NCI-H82 treated with DMSO at 0.1 percent for 48 hours (cell line): ENCODE results near the gene ARPC5L.
"Not testable (repeated sequence)": the region's sequence is repeated elsewhere in the genome, so short reads cannot be mapped to it uniquely, and the experiment has no call there.

Source experiments
- DNase-seq: peaks from one replicate; lab custom pipeline; 2025; ENCODE audit not compliant: unreplicated experiment; lab: John Stamatoyannopoulos, UW

Gene ARPC5L

GRCh38 chr9:124861342-124862229 is at the start of gene ARPC5L, which contains the start of gene RPL35:
Gene ARPC5L, plus strand, starts transcription at chr9:124862130. Its CDS starts 7,161 bp downstream, at chr9:124869291.
Gene RPL35, minus strand, starts transcription at chr9:124861957. Its CDS starts 45 bp downstream, at chr9:124861912.
- peak; percentile 89 for DNase-seq

DNA sequence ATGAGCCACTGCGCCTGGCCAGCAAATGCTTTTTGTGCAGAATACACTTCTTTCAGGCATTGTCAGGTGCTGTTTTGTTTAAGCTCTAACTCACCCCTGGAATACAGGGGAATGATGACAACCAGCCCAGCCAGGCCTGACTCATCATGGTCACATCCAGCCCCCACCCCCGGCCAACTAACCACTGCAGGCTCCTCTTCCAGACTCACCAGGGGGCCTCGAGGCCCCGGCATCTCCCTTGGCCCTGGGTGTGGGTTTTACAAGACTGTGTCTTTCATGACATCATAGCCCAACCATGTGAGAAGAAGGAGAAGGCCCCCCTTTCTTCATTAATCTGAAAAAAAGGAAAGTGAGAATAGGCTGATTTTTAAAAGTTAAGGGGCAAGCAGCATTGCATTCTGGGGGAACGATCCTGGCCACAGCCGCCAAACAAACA is 49.5 kb upstream of the ARPC5L start:
- DNase-seq, result no peak

- DNase-seq, result no peak
Measured at GRCh38 chr9:124813041-124813440, 48.9 kb upstream of the ARPC5L start.

- DNase-seq, result peak; percentile 16
Measured at GRCh38 chr9:124813501-124814163, 48.3 kb upstream of the ARPC5L start.

DNA sequence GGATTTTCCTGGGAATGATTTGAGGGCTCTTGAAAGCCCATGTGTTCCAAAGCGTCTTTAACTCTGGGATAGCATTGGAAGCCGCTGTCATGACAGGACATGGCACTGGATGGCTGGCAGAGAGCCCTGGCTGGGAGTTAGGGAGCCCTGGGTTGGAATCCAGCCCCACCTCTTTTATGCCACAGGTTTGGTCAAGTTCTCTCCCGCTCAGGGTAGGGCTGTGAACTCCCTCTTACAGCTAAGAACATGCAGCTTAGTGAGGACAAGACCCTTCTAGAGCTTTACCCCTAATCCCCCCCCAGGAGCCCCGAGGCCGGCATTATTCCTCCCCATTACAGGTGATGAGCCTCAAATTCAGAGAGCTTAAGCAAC is 47.8 kb upstream of the ARPC5L start:
- DNase-seq, result no peak

DNA sequence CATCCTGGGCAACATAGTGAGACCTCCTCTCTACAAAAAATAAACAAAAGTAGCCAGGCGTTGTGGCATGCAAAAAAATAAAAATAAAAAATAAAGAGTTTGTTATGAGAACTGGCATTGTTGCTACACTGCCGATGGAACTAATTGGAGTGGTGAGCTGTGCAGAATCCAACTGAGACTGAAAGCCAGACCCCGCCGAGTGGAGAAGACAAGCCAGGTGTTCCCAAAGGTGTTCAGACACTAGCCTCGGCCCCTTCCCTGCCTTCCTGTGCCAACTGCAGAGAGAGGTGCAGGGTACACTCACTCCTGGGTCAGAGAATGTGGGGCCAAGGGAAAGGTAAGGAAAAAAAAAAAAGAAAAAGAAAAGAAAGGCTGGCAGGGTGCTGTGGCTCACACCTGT is 46.3 kb upstream of the ARPC5L start:
- DNase-seq, result no peak

- no peak for DNase-seq
Measured at GRCh38 chr9:124818431-124819281, 43.3 kb upstream of the ARPC5L start.

- DNase-seq, result peak; percentile 8
Measured at GRCh38 chr9:124820698-124821623, 41.0 kb upstream of the ARPC5L start.

GRCh38 chr9:124828489-124829333 is 33.2 kb upstream of the ARPC5L start:
- no peak for DNase-seq

- DNase-seq, result no peak
Measured at GRCh38 chr9:124829334-124829669, 32.6 kb upstream of the ARPC5L start.

- no peak for DNase-seq
Measured at GRCh38 chr9:124830593-124830992, 31.3 kb upstream of the ARPC5L start.

DNA sequence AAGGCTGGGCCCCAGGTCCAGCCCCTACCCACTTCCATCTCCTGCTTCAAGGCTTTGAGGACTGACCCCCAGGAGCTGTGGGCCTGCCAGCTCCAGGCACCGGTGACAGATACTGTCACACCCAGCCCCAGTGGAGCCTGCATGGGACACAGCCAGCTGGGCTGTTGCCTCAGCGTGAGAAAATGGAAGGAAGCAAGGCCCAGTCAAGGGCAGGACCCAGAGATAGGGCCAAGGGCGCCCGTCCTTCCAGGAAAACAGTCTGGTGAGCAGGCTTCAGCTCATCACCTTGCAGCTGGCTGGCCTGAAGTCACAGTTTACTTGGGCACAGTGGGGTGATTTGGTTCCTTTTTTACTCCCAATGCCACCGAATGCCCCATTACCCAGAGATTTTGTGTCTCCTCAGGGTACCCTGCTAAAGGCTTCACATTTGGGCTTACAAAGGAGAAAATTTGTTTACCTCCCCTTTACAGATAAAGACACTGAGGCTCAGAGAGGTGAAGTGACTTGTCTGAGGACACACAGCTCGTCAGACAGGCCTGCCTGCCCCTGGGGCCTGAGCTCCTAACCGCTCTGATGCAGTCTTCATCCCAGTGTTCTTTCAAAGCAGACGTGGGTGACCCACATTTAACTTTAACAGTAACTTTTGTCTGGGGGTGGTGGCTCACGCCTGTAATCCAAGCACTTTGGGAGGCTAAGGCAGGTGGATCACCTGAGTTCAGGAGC is 30.1 kb upstream of the ARPC5L start:
- no peak for DNase-seq

DNA sequence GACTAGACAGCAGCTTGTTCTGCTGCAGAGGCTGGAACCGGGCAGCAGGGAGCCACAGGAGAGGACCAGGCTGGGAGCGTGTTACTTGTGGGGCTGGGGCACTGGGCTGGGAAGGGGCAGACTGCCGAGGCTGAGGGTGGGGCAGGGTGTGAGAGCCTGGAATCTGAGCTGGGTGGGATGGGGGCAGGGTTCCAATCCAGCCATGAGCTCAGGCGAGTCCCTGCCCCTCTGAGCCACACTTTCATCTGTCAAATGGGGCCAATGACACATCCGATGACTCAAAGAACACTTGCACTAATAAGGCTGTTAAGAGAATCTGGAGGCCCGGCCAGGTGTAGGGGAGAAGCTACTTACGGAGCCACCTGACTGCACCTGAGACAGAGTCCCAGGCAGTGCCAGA is 27.3 kb upstream of the ARPC5L start:
- DNase-seq, result no peak

DNA sequence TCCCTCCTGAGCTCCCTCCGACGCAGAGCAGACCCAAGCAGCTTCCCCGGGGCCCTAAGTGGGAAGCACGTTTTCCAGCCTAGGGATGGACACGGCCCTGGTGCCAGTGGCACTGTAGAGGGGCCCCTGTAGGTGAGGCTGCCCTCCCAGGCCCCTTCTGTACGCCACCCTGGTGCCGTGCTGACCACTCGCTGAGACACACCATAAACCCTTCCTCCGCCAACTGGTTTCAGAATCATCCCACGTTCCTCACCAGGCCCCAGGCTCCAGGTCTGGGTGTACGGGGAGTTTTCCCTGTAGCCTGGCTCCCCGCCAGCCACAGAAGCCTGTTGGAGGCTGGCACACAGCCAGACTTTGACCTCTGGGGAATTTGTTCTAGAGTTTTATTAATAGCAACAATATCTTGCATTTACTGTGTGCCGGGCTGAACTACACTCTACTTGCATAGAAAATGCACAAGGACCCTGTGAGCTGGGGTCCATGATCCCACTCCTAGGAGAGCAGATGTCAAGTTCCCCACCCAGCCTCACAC is 26.8 kb upstream of the ARPC5L start:
- DNase-seq, result no peak

DNA sequence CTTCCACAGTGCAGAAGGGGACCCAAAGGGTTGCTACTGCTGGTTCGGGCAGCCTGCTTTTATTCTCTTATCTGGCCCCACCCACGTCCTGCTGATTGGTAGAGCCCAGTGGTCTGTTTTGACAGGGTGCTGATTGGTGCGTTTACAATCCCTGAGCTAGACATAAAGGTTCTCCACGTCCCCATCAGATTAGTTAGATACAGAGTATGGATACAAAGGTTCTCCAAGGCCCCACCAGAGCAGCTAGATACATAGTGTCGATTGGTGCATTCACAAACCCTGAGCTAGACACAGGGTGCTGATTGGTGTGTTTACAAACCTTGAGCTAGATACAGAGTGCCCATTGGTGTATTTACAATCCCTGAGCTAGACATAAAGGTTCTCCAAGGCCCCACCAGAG is 23.8 kb upstream of the ARPC5L start:
- not testable (repeated sequence) for DNase-seq

DNA sequence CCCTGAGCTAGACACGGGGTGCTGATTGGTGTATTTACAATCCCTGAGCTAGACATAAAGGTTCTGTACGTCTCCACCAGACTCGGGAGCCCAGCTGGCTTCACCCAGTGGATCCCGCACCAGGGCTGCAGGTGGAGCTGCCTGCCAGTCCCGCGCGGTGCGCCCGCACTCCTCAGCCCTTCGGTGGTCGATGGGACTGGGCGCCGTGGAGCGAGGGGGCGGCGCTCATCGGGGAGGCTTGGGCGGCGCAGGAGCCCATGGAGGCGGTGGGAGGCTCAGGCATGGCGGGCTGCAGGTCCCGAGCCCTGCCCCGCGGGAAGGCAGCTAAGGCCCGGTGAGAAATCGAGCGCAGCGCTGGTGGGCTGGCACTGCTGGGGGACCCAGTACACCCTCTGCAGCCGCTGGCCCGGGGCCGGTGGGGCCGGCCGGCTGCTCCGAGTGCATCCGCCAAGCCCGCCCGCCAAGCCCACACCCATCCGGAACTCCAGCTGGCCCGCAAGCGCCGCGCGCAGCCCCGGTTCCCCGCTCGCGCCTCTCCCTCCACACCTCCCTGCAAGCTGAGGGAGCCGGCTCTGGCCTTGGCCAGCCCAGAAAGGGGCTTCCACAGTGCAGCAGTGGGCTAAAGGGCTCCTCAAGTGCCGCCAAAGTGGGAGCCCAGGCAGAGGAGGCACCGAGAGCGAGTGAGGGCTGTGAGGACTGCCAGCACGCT is 23.2 kb upstream of the ARPC5L start:
- DNase-seq, result not testable (repeated sequence)

GRCh38 chr9:124839612-124840299 is 22.2 kb upstream of the ARPC5L start:
- no peak for DNase-seq
